DMS 273 (cell line): ENCODE results near the gene DUSP22.
A peak's percentile ranks its signal among the peaks of the same experiment; 100 is the strongest.

Experiments used
- DNase-seq: peaks from one replicate; lab custom pipeline; 2025; ENCODE audit not compliant: unreplicated experiment; lab: John Stamatoyannopoulos, UW

Gene DUSP22

DNA sequence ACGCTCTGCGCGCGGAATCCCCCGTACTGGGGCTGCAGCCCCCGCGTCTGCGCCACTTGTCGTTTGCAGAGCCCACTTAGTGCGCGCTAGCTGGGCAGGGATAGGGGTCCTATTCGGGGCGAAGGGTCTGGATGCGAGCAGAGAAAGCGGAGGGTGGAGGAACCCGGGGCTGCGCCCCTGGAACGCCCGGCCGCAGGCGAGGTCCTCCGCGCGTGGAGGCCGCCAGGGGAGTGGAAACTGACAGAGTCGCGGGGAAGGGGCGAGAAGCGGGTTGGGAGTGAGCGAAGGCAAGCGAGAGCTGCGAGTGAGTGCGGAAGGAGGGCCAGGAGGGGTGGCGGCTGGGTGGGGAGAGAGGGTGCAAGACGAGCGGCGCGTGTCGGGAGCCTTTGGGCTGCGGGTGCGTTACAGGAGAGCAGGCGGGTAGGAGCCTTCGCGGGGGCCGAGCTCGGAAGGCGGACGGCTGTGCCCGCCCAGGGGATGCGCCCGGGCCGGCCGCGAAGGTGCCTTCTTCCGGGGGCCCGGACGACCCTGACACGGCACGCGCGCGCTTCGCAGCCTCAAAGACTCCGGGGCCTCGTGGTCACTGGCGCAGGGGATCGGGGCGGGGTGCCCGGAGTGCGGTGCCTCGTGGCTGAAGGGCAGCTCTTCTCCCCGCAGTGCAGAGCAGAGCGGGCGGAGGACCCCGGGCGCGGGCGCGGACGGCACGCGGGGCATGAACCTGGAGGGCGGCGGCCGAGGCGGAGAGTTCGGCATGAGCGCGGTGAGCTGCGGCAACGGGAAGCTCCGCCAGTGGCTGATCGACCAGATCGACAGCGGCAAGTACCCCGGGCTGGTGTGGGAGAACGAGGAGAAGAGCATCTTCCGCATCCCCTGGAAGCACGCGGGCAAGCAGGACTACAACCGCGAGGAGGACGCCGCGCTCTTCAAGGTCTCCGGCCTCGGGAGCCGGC, 100.4 kb downstream of the DUSP22 start:
- DNase-seq = peak; percentile 67

DNA sequence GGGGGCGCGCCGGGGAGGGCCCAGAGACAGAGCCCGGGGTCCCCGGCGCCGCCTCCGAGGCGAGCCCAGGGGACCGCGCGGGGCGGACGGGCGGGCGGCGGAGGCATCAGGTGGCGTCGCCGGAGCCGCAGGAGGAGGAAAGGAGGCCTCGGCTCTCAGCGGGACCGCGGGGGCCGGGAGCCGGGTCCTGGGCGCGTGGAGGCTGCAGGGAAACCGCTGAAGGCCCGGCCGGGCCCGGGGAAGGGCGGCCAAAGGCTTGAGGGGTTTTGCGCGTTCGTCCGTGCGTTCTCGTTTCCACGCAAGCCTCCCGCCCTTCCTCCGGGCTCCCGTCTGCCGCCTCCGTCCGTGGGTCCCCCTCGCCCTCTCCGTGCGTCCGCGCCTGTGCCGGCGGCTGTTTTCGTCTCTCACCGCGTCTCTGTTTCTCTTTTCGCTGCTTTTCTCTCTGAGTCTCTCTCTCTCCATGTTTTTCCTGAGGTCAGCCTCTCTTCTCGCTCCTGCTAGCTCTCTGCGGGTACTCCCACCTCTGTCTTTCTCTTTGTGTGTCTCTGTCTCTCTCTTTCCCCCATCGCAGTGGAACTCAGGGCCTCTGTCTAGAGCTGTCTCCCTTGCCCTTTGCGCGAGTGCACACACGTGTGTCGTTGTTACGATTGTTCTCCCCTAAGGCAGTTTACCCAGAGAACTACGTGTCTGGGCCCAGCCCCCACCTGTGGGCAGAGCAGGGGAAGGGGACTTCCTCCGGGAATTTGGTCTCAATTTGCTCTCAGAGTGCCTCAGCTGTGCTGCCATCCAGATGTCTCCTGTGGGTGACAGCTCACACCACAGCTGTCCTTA, 101.3 kb downstream of the DUSP22 start:
- DNase-seq = peak; percentile 67

DNA sequence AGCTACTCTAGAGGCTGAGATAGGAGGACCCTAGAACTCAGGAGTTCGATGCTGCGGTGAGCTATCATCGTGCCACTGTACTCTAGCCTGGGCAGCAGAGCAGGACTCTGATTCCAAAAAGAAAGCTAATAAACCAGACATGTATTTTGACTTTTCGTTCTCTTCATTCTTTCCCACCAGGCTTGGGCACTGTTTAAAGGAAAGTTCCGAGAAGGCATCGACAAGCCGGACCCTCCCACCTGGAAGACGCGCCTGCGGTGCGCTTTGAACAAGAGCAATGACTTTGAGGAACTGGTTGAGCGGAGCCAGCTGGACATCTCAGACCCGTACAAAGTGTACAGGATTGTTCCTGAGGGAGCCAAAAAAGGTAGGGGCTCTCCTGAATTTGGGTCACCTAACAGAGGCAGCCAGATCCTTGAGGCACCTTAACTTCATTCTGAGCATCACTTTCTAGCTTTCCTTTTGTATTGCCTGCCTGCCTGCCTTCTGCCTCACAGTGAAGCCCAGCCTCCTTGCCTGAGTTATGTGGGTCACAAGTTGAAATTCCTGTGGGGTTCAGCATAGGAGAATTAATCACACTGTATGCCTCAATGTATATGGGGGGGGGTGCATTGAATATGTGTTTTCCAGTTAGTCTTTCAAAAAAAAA, 102.5 kb downstream of the DUSP22 start:
- DNase-seq = no peak

DNA sequence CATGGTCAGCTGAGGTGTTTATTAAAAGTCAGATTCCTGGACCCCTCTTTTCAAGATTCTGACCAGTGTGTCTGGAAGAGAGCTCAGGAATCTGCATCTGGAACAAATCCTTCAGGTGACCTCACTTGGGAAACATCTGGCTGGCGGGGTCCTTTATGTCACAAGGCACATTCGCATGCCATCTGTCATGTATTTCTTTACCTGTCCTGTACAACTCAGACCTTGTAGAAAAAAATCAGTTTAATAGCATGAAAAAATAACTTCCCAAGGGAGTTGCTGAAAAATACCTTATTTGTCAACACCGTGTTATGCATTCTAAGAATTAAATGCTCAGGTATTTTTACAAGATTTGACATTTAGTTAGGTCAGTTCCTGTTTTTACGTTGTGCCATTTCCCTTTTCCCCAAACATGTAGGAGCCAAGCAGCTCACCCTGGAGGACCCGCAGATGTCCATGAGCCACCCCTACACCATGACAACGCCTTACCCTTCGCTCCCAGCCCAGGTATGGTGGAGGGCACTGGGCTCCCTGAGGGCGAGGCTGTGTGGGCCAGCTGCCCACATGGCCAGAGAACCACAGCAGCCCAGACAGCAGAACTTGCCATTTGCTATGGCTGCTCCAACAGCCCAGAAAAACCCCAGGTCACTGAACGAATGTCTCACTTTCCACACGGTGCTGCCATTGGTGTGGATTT, 103.3 kb downstream of the DUSP22 start:
- no peak for DNase-seq

DNA sequence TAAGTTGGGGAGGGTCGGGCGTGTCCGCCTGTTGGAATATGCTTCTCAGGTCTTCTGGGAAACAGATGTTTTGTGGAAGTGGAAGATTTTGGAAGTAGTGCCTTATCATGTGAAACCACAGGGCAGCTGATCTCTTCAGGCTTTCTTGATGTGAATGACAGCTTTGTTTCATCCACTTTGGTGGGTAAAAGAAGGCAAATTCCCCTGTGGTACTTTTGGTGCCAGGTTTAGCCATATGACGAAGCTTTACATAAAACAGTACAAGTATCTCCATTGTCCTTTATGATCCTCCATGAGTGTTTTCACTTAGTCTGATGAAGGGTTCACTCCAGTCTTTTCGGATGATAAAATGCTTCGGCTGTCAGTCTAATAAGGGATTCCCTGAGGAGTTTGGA, 103.8 kb downstream of the DUSP22 start:
- DNase-seq = no peak

DNA sequence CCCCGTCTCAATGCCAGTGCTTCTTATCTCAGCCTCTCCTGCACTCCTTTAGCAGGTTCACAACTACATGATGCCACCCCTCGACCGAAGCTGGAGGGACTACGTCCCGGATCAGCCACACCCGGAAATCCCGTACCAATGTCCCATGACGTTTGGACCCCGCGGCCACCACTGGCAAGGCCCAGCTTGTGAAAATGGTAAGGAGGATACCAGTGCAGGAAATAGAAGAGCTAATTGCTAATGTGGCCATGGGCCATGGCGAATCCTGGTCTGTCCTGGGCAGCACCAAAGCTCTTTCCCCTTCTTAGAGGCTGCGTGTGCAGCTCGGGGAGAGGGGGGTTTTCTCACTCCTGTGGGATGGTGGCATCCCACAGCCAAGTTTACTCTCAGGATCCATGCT, 104.8 kb downstream of the DUSP22 start:
- no peak for DNase-seq

DNA sequence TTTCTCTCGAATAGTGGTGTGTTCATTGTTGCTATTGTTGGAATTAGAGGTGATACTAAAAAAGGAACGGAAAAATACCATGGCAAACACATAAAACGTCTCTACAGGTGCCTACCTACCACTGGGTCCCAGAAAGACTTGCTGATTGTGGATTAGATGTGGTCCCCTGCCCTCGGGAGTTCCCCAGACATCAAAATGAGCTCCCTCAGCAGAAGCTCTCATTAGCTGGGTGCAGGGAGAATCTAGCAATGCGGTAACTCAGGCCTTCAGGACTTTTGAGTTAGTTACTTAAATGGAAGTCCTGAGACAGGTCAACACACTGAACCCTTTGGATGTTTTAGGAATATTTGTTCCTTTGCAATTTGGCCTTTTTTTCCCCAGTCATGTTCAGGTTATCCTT, 105.3 kb downstream of the DUSP22 start:
- DNase-seq = no peak

DNA sequence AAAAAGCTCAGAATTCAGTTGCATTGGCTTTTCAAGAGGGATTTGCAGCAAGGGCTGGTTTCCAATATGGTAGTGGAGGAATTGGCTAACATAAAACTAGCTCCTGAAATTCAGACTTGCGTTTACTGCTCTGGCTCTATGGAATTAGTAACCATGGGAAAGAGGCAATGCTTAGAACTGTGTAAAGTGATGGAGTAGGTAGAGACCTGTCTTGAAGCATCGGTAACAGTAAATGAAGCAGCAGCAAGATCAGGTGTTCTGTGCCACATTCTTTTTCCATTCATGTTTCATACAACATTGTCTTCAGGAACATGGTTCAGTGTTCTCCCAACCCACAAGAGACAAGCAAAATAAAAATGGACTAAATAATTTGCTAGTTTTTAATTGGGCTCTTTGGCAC, 105.8 kb downstream of the DUSP22 start:
- no peak for DNase-seq

DNA sequence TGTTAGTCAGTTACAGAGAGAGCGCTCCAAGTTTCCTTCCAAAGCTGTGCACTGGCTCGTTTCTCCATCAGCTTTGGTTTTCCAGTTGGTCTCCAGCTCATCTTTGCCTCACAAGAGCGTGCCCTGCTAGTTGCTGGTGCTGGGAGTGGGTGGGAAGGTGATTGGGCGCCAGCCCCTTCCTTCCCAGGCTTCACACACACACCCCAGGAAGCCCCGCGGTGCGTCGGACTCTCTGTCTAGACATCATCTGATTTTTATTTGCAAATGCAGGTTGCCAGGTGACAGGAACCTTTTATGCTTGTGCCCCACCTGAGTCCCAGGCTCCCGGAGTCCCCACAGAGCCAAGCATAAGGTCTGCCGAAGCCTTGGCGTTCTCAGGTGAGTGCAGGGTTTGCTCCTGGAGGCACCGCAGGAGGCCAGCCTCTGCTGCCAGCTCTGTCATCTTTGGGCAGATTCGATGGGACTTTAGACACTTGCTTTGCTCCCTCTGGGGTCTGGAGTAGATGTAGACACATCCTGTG, 106.3 kb downstream of the DUSP22 start:
- no peak for DNase-seq

DNA sequence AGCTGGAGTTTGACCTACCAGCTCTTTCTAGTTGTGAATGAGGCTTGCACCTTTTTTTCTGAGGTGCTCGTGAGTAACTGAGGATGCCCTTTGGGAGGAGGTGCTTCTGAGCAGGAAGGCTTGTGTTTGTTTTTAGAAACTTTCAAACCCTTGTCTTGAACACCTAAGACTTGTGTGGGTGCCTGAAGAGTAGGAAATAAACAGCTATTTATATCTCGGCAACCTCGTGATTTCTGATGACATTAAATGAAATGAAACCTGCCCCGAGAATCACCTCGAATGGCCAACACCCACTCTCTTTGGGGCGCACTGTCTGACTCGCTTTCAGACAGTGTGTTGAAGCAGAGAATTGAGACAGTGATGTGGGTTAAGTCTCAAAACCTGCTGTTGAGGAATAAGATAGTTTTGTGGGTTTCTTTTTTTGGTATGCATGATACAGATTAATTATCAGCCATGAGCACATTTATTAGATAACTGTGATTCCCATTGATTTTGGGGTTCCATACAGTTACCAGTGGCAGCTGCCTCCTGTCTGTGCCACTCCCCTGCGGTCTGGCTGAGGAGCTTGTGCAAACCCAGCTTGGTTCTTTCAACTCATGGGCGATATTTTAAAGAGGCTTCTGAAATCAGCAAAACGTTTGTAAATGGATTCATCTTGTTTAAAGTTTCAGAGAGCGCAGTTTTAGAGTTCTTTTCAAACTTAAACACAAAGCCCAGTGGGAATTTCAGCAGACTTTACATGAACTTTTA, 107.7 kb downstream of the DUSP22 start:
- no peak for DNase-seq

DNA sequence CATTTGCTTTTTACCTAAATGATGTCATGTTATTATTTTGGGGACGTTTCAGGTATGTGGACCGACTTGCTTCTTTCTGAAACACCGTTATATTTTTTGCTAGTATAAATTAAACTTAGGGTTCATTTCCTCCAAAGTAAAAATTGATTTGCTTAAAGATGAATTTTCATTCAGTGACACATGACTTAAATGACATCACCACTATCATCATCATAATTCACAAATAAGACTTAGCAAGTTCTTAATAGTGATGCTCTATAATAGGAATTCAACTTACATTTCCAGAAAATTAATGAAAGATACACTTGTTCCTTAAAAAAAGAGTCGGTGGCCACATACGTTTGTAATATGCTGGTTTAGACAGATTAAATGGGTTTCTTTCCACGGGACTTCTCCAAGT, 108.5 kb downstream of the DUSP22 start:
- no peak for DNase-seq
